Heart right ventricle (tissue), 16 donors: ENCODE results near the gene NVL. TPM values are rescaled to one million over a fixed set of nuclear protein-coding genes. Genes with fewer than 3 reads are reported as not detected.

Experiments used
- ATAC-seq, 8 donors: fragments of 200-7000 bp; cut with Tn5 transposase; one replicate each; pipeline ENCODE4 v1.9.1; 2020; ENCODE audit warnings: mild to moderate bottlenecking in 8 of 8, moderate library complexity in 8 of 8, moderate number of reproducible peaks in 1 of 8
- DNase-seq, 2 donors: peaks; one replicate each; pipeline ENCODE4 v3.0.0-alpha.2; 2020
- H3K27ac ChIP-seq, 10 donors: fragments of 200-600 bp; sonication (generic) in 2 of 10; one replicate each; pipeline versions ENCODE4 v1.5.0 to v1.8.0; 2020 to 2022; ENCODE audit warnings: mild to moderate bottlenecking in 3 of 10
- H3K27me3 ChIP-seq, 7 donors: fragments of 200-600 bp; one replicate each; pipeline ENCODE4 v1.8.0; 2021 to 2022; ENCODE audit warnings: mild to moderate bottlenecking in 2 of 7
- H3K36me3 ChIP-seq, 9 donors: fragments of 200-600 bp; sonication (generic) in 1 of 9; one replicate each; pipeline versions ENCODE4 v1.5.0 to v1.8.0; 2020 to 2022; ENCODE audit warnings: mild to moderate bottlenecking in 2 of 9
- H3K4me1 ChIP-seq, 9 donors: fragments of 200-600 bp; sonication (generic) in 1 of 9; one replicate each; pipeline versions ENCODE4 v1.5.0 to v1.8.0; 2020 to 2022; ENCODE audit warnings: mild to moderate bottlenecking in 4 of 9
- H3K4me3 ChIP-seq, 10 donors: fragments of 200-600 bp; sonication (generic) in 2 of 10; one replicate each; pipeline versions ENCODE4 v1.5.0 to v1.8.0; 2020 to 2022; ENCODE audit warnings: mild to moderate bottlenecking in 7 of 10, moderate library complexity in 2 of 10
- H3K9me3 ChIP-seq, 11 donors: fragments of 200-600 bp in 10 of 11; sonication (generic) in 2 of 11; one replicate each; pipeline versions ENCODE4 v1.5.0 to v1.8.0; 2013 to 2022; ENCODE audit warnings: mild to moderate bottlenecking in 2 of 11, control low read depth in 1 of 11, moderate library complexity in 1 of 11
- CTCF ChIP-seq, 9 donors: fragments of 200-600 bp; sonication (generic) in 2 of 9; IDR thresholded peaks; one replicate each; pipeline versions ENCODE4 v1.5.0 to v1.8.0; 2021 to 2022; ENCODE audit warnings: antibody characterized with exemption in 9 of 9, mild to moderate bottlenecking in 5 of 9, moderate library complexity in 1 of 9
- WGBS, 2 donors: extraction: QIAGEN DNeasy Blood & Tissue Kit; methylation state at CpG; one replicate each; pipeline ENCODE4 v1.1.7; 2013; ENCODE audit warnings: inconsistent platforms in 1 of 2; 5-methylcytosine and 5-hydroxymethylcytosine counted together
- intact Hi-C, 10 donors: fragments of 100-400 bp; cut with DNase I; formaldehyde crosslinking; loops; one replicate each; pipeline versions ENCODE4 v1.11.1 to v1.14.2; 2022
- polyA plus RNA-seq, 2 donors: library from polyadenylated mRNA; stranded (reverse); fragments of 200-250 nt; gene quantifications; one replicate each; pipeline ENCODE4 v1.2.3, GENCODE V29; 2013
- total RNA-seq, 10 donors: library from RNA; stranded (reverse); fragmentation: NEBNext Ultra II Directional in 3 of 10; extraction: Animal tissue kit (Norgen Biotek cat#: 25700) in 3 of 10; gene quantifications; one replicate each; pipeline versions ENCODE4 v1.2.1 to v1.2.4, GENCODE V29; 2021 to 2023
- donor health status: Arrhythmogenic right ventricular cardiomyopathy.
- donor health status: ischemic (EF 13 %, LVEDD 7.1; RV severe dilation, severe dysfunction).
- donor health status: healthy with polysubstance abuse.
- donor health status: DM: no; HTN: yes; CAD: no.
- donor health status: DM: no; HTN: no; CAD: no.
- donor health status: ischemic (EF 25% LVEDD 6.9; RV normal size, moderate dysfunction).
- donor health status: ischemic (EF 25% LVEDD 5.7; RV mildly dilated, moderate dysfunction).
- donor health status: healthy.
- donor health status: DM: yes; HTN: yes; CAD: no.
- donor health status: Ischemic cardiomyopathy.
- donor health status: ischemic (EF 35%, LVEDD 5.7; RV mildly dilated, moderate dysfunction).
- donor health status: nonischemic (EF 11% LVEDD 7.7; RV severe dilation, severe dysfunction).
- donor health status: DM: yes; HTN: yes; CAD: no.
- donor health status: PGD.
- donor health status: ischemic (EF 29% LVEDD 5.4; RV normal size, mild dysfunction).
- donor health status: nonischemic (EF 23%, LVEDD 6.1; RV moderate dilation, normal function).

Gene NVL
- total and polyA plus RNA-seq, 12 donors = 7.7 to 37.3 (median 10.5) TPM

DNA sequence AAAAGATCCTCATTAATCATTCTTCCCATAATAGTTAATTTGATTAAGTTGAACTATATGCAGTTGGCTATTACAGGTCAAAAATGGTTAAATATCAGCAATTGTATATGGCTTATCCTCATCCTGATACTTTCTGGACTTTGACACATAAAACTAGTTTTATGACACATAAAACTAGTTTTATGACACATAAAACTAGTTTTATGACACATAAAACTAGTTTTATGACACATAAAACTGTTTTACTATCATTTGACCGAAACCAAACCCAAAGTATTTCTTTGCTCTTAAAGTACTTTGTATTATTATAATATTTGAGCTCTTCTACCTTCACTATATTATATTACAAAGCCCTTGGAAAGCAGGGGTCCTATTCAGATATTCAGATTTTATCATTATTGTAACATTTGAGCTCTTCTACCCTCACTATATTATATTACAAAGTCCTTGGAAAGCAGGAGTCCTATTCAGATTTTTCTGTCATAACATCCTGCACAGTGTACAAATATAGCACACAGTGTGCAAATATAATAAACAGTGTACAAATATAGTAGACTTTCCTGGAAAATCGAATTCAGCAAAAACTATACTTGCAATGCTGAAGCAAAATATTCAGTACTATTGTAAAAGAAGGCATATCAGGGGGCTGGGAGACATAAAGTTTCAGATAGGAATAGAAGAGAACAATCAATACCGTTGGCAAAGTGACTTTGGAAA, 53.0 kb downstream of the NVL start:
- no peak overlapping the region for H3K4me3 ChIP-seq
- no peak for ATAC-seq
- WGBS, 2 donors = 81 to 82% methylated on average over 3 of the region's 3 CpGs
- no peak for TF ChIP-seq CTCF (IDR thresholded peaks at IDR 0.05)
- peaks cover 0 to 4% (median 0%) of the 10 kb centered on the region in 9 donors for H3K4me1 ChIP-seq
- no peaks in the 10 kb centered on the region for H3K9me3 ChIP-seq
- intact Hi-C loops = no loop called here
- DNase-seq = no peak
- no peak overlapping the region for H3K27ac ChIP-seq
- H3K27me3 ChIP-seq = no peaks in the 10 kb centered on the region
- H3K36me3 ChIP-seq = peaks cover 0 to 87% (median 6%) of the 10 kb centered on the region in 9 donors

DNA sequence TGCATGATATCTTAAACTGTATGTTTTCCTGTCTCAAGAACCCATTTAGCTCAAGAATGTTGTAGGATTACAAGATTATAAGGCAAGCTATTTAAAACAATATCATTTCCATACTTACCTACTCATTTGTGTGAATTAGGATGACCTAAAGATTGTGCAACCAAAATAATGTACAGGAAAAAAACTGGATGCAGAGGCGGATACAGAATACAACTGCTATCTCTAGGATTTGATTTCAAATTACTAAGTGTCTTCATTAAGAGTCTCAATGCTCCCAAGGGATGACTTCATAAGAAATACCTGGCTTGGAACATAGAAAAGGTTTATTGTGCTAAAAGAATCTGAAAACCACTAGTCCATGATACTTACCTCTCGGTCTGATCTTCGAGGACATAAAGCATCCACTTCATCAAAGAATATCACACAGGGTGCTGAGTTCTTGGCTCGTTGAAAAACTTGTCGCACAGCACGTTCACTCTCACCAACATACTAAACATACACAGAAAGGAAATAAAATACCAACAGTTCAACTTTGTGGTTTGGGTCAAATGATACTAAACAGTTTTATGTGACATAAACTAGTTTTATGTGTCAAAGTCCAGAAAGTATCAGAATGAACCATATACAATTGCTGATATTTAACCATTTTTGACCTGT, 54.9 kb downstream of the NVL start:
- intact Hi-C loops = no loop called here
- 90 to 97% methylated on average over 6 of the region's 6 CpGs for WGBS, 2 donors
- Histone ChIP-seq H3K36me3 (peaks cover 0 to 85% (median 7%) of the 10 kb centered on the region in 9 donors), H3K9me3 (no peaks in the 10 kb centered on the region), H3K4me3 (no peak overlapping the region), H3K27ac (no peak overlapping the region), H3K27me3 (no peaks in the 10 kb centered on the region), H3K4me1 (peaks cover 0 to 4% (median 0%) of the 10 kb centered on the region in 9 donors)
- ATAC-seq = no peak
- no peak for DNase-seq
- TF ChIP-seq CTCF (IDR thresholded peaks at IDR 0.05) = no peak

- Histone ChIP-seq H3K27me3 (no peaks in the 10 kb centered on the region), H3K4me1 (peaks cover 0 to 4% (median 0%) of the 10 kb centered on the region in 9 donors), H3K36me3 (peaks cover 0 to 84% (median 7%) of the 10 kb centered on the region in 9 donors), H3K4me3 (no peak overlapping the region), H3K9me3 (no peaks in the 10 kb centered on the region), H3K27ac (no peak overlapping the region)
- WGBS, 2 donors = 96 to 100% methylated on average over 2 of the region's 2 CpGs
- intact Hi-C loops = no loop called here
- no peak for TF ChIP-seq CTCF (IDR thresholded peaks at IDR 0.05)
- ATAC-seq = no peak
- no peak for DNase-seq
Measured at GRCh38 chr1:224273641-224274040, 56.3 kb downstream of the NVL start.

DNA sequence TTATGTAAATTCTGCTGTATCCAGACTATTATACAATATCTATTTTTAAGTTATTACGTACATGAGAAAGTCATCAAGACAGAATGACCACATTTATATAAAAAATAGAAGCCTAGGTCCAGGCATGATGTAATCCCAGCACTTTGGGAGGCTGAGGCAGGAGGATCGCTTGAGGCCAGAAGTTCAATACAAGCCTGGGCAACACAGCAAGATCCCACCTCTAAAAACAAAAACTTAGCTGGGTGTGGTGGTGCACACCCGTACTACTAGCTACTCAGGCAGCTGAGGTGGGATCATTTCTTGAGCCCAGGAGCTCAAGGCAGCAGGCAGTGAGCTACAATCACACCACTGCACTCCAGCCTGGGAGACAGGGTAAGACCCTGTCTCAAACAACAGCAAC, 58.9 kb downstream of the NVL start:
- Histone ChIP-seq H3K4me1 (no peaks in the 10 kb centered on the region), H3K36me3 (peaks cover 0 to 89% (median 6%) of the 10 kb centered on the region in 9 donors), H3K9me3 (no peaks in the 10 kb centered on the region), H3K4me3 (no peak overlapping the region), H3K27me3 (no peaks in the 10 kb centered on the region), H3K27ac (no peak overlapping the region)
- ATAC-seq (no peak), DNase-seq (no peak)
- 98% methylated on average over 3 of the region's 3 CpGs for WGBS, 2 donors
- intact Hi-C loops = no loop called here
- TF ChIP-seq CTCF (IDR thresholded peaks at IDR 0.05) = no peak
